HG02840 (cell line): ENCODE results near the gene RALY.
"Not testable (repeated sequence)": the region's sequence is repeated elsewhere in the genome, so short reads cannot be mapped to it uniquely, and the experiment has no call there.

ENCODE experiments used
- ATAC-seq: cut with Tn5 transposase; IDR thresholded peaks from one replicate; pipeline ENCODE4 v1.9.1; 2021; ENCODE audit warnings: mild to moderate bottlenecking, moderate library complexity, moderate number of reproducible peaks; ENCODE audit not compliant: unreplicated experiment, low FRiP score

RALY gene

DNA sequence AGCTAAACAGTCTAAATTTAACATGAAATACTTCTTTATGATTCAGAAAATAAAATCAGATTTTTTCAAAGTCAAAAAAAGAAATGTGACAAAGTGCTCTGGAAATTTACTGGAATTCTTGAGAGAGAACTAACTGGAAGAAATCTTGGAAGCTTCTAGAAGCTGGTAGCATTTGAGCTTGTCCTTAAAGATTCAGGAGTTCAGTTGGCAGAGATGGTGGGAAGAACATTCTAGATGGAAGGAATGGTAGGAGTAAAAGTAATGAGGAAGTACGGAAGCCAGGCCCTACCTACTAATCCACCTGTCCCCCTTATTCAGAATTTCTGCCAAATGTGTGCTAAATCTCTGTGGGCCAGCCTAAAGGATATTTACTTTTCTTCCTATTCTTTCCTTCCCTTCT lies 21.2 kb downstream of the RALY start:
- no peak for ATAC-seq

DNA sequence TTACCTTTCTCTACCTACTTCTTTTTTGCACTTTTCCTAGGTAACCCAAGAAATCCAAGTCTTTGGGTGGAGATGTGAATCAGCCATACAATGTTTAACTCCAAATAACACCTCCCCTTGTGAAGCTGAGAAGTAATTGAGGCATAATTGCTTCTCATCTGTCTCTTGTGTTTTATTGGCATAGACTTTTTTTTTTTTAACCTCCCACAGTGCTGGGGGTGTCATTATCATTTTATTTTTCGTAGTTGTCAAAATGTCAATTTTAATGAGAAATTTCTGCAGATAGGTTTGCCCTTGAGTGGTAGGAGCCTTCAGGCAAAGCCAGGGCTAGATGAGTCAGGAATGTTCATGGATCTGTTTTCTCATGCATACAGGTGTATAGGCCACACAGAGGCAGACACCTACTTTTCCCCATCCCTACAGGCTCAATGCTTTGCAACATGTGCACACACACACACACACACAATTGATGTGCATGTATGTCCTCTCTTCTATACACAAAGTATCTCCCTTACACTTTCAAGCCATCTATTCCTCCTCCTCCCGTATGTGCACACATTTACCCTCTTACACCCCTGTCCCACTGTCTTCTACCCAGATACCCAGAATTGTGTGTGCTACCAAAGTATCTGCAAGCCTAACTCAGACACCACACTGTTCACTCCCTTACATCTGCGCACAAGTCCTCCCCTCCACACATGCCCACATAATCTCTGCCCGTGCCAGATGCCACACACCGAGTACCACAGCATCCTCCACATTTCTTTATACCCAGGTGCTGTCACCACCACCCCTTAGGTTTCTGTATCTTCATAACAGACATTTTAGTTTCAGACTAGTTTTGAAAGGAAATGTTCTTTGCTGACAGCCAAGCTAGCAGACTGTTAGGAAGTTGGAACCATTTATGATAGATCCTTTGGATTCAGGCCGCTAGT lies 22.0 kb downstream of the RALY start:
- ATAC-seq = no peak

DNA sequence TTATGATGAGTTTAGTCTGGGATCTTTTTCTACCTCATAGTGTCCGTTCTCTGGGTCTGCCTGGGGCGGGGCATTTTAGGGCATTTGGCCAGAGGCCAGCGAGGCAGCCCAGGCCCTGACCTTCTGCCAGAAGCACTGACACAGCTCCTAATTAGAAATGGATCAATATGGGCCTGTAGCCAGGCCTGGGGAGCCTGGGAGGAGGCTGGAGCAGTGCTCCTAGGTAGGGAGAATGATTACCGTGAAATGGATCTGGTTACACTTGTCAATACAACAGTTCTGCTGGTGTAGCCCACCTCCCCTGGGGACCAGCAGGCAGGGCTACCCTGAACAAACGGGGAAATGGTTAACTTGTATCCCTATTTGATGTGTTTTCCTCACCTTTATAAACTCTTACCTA lies 23.0 kb downstream of the RALY start:
- ATAC-seq = no peak

DNA sequence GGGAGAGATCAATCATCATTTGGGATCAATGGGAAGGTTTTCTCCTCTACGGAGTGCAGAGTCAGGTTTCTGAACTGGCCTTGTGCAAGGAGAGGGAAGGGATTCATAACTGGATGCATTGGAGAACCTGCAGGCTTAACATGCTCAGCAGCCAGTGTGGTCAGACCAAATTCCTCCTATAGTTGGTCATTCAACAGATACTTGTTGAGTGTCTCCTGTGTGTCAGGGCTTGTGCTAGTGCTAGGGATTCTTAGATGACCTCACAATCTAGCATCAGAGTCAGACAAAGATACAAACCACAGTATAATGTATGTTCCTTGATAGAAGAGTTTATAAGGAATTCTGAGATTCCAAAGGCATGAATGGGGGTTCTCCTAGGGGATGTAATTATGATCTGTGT lies 23.9 kb downstream of the RALY start:
- no peak for ATAC-seq

DNA sequence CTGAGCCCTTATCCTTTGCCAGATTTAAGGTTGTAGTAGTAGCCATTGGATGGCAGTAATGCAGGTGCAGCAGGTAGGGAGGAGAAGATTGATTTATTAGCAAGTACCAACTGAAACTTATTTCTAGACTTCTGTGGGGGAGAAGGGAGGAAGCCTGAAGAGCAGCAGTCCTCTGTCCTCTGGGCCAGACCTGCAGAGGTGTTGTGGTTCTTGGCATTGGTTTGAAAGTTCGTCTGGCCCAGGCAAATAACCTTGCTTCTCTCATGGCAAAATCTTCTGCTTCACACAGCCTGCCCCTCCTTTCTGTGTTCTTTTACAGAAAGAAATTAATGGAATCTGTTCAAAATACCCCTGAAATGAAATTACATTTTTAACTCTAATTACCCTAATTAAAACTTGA lies 24.5 kb downstream of the RALY start:
- no peak for ATAC-seq

DNA sequence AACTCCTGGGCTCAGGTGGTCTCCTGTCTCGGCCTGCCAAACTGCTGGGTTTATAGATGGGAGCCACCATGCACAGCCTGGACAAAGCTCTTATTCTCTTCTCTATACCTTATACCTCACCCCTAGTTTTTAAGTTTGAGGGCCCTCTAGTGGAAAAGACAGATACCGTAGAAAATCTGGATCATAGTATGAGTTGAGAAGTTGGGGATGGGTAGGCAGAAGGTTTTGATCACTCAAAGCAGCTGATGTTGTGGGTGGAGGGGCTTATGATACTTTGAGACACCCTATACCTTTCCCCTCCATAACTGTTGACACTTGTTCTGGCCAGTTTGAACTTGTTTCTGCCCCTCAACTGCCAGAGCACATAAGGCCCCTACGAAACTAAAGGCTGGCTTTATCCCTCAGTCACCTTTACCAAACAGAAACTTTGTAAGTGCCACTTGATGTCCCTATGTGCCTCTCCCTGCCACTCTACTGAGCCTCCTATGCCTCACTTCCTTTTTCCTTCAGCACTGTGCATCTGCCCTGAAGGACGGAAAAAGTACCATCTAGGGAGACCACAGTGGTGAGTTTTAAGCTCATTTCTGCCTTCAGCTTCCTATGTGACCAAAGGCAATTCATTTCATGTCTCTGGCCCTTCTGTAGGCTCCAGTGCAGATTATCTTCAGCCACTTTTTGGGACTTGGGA lies 28.6 kb downstream of the RALY start:
- ATAC-seq = no peak

DNA sequence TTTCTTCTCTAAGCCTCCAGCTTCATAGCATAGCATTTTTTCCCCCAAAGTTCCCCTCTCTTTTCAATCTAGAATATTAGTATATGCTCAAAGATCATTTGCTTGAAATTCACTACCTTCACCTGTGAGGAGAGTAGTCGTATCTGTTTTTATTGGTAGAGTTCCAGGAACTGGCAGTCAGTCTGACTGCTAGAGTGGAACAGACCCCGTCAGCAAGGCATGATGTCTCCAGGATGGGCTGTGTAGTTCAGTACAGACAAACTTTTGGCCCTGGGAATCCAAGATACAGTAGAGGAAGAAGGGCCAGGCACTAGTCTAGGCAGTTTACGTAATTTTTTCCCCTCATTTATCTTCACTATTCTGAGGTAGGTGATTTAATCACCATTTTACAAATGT lies 29.1 kb downstream of the RALY start:
- ATAC-seq = no peak

DNA sequence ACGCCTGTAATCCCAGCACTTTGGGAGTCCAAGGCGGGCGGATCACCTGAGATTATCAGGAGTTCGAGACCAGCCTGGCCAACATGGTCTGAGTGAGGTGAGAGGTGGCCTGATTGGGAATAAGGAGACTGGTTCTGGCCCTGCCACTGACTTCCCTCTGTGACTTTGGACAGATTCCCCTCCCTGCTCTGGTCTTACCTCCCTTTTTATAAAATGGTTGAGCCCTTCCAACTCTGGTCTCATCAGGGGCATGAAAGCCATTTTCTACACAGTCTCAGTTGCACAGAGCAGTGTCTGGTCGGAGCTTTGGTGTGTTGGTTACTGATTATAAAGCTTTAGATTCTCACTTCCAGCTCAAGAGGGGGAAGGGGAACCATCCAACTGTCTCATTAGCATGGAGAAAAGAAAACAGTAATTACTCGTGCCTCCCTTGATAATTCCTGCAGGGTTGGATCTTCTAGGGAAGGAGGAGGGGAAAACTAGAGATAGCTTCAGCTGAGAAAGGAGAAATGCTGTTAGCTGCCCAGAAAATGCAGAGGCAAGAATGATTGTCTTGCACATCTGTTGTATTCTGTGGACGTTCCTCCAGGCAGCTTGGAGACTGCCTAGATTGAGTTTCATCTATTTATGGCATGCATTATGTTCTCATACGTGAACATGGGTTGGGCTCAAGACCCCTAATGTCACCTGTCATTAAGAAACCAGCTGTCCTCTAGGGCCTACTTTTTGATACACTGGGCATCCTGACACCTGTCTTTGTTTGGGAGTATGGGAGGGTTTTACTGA lies 30.4 kb downstream of the RALY start:
- ATAC-seq = no peak

DNA sequence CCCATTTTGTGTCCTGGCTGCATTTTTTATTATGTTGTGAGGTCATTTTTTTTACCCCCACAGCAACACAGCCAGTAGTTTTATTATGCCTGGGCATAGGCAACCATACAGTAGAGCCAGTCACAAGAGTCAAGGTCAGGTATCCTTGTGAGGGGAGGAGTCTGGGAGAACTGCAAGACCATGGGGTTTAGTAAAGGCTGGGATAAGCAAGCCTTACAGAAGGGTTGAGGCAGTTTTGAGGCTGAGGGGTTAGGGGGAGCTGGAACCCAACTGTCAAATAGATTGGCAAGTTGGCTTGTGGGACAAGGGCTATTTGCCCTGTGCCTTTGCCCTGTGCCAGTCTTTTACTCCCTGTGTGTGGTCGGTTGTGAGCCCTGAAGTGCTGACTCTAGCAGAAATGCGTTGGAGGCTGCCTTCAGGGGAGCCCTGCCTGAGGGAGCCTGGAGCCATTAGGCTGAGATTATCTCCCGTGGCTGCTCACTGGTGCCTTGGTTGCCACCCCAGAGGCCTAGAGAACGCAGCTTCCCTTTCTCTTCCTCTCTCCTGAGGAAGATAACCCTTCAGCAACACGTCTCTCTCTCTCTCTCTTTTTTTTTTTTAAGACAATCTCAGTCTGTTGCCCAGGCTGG lies 31.1 kb downstream of the RALY start:
- no peak for ATAC-seq

DNA sequence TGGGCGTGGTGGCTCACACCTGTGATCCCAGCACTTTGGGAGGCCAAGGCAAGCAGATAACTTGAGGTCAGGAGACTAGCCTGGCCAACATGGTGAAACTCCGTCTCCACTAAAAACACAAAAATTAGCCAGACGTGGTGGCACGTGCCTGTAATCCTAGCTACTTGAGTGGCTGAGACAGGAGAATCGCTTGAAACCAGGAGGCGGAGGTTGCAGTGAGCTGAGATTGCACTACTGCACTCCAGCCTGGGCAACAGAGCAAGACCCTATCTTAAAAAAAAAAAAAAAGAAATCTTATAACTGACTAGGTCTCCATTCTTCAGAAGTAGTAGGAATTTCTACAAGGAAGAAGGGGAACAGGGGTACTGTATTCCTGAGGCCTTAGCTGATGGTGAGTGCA lies 34.3 kb downstream of the RALY start:
- ATAC-seq = not testable (repeated sequence)

DNA sequence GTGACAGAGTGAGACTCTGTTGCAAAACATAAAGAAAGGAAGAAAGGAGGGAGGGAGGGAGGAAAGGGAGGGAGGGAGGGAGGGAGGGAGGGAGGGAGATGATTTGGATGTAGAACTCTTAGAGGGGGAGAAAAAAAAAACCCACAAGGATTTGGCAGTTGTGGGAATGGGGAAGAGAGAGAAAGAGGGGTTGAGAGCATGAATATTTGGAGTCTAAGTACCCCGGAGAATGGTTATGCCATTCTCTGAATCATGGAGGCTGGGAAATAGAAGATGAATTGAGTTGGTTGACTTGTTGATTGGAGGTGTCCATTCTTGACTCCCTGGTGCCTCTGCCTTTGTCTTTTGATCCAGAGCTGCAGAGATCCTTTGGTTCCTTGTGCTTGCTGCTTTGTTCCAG lies 35.7 kb downstream of the RALY start:
- ATAC-seq = no peak

DNA sequence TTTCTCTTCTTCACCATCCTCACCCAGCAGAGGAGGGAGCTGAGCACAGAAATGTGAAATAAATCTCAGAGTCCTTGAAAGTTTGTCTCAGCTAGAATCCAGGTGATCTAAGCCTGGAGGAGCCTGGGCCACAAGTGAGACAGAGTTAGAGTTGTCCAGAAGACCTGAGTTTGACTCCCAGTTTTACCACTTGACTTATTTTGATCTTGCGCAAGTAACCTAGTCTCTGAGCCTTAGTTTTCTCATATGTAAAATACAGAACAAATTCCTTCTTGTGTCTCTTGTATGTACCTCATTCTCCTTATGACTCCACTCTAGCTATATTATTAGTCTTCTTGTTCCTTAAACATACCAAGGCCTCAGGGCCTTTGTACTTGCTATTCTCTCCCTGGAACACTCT lies 36.7 kb downstream of the RALY start:
- no peak for ATAC-seq

DNA sequence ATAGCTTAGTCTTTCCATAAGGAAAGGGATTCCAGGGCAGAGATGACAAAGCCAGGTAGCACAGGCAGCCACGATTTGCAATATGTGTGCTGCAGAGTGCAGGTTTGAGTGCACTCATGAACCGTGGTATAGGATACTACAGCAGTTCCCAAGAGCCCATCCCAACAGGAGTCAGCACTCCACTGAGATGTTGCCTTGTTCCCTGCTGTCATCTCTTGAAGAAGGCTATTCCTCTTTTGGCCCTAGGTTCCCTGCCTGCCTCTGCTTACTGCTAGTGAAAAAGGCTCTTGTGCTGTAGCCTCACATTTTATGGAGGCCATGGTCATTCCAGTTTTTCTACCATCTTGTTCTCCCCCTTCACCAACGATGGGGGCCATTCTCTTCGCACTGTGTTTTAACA lies 40.2 kb downstream of the RALY start:
- ATAC-seq = no peak

DNA sequence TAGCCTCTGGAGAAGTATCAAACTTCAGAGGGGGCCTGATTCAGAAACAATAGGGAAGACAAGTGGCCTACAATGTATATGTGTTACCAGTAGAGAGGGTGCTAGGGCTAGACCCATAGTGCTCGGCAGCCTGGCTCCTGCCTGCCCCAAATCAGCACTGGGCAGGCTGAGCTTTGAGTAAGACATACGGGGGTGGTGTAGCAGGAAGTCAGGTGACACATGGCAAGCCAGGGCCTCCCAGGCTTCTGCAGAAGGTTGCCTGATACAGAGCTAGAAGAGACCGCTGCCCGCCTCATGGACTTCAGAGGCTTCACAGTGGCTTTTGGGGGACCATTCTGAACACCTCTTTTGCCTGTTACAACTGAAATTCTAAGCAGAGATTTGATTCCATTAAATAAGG lies 43.4 kb downstream of the RALY start:
- no peak for ATAC-seq

DNA sequence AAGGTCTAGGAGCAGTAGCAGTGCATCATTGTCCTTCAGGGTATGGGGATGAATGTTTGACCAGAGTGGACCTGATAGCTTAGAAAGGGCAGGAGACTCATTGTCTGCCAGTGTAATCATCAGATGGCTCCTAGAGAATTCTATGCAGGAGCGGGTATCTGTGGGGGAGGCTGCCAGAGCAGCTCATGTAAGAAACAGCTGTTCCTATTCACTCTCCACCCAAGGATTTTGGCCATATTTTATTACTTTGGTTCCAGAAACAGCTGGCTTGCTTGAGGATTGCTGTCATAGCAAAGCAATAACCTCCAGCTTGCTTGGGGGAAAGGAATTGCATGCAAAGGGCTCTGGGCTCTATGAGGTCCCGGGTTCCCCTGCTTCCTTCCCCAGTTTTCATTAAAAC lies 44.1 kb downstream of the RALY start:
- no peak for ATAC-seq

DNA sequence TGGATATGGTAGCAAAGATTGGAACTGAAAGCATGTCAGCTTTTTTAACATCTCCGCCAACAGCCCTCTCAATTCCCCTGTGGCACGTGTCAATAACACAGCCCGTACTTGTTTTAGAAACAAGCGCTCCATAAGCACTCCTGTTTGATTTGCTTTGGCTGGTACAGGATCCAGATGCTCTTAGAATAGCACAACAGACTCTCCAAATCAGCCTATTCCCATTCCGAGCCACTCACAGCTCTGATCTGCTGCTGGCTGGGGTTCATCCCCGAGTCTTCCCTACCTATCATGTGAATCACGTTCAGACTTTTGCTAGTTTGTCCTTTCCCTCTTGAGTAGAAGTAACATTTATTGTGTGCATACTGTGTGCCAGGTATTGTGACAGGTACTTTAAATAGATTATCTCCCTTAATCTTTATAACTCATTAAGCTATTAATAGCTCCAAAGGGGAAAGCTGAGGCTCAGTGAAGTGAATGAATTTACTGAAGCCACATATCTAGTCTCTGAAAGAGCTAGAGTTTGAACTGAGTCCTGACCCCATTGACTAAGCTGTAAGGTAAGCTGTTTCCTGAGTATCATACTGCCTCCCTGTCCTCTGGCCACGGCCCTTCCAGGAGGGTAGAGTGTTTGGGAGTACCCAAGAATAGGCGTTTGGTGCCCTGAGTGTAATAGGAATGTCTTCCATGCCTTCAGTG lies 46.7 kb downstream of the RALY start:
- ATAC-seq = no peak

DNA sequence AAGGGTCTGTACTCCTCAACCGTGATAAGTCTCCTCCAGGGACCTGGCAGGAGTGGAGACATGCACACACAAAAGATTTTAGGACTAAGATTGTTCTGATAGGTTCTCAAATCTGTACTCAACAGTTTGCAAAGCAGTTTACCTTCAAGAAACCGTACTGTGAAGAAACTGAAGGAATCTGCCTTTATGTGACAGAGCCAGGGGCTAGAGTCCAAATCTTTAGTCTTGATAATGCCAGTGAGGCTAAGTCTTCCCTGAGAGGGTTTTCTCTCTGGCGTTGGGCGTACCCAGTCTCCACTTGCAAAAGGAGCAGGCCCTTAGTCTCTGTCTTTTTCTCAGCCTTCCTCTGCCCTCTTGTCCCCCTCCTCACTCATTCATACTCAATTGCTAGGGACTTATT lies 47.5 kb downstream of the RALY start:
- no peak for ATAC-seq

DNA sequence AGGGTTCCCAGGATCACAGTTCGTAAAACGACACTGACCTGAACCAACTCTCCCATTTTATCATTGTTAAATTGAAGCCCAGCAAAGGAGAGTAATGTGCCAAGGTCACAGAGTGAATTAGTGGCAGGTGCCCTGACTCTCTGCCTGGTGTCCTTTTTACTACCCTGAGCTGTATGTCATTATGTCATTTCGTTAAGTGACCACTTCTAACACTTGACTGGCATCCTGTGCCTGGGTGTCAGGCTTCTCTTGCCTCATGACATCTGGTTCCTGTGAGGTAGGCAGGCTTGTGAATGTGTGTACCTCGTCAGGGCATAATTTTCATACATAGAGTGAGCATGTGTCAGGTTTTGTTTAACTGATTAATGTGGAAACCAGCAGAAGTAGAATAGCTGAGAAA lies 48.6 kb downstream of the RALY start:
- ATAC-seq = no peak

DNA sequence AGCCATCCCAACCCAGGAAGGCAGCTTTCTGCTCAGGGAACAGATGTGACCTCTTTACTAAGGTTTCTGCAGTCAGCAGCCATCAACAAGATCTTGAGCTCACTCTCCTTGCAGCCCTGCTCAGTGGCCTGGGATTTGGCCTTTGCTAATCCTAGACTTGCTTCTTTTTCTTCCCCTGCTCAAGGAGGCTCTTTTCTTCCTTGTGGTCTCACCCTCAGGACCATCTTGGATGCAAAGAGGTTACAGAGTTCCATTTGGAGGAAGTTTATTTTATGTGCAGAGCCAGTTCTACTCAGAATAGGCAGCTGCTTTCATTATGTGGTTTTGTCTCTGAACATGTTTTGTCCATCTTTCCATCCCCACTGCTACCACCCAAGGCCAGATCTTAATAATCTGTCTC lies 49.3 kb downstream of the RALY start:
- ATAC-seq = no peak

DNA sequence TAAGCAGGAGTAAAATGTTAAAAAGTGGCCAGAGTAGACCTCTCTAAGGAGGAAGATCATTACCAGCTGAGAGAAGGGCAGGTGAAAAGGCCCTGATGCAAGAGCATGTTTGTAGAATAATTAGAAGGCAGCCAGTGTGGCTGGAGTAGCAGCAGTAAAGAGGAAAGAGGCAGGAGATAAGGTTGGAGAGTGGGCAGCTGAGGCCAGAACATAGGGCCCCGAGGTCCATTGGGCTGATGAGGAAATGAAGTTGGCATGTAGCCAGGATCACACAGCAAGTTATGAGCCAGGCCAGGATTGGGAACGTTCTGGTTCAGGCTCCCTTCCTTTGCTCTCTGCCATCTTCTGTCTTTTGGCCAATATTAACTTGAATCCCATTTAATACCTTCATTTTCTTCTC lies 51.6 kb downstream of the RALY start:
- no peak for ATAC-seq
